Ureter (tissue), 1 donor: ENCODE data around the gene ZBTB16. TPM values are rescaled to one million over a fixed set of nuclear protein-coding genes. Genes with fewer than 3 reads are reported as not detected.

Experiments
- DNase-seq: peaks from one replicate; pipeline ENCODE4 v3.0.0-alpha.2; 2020; ENCODE audit warnings: low spot score
- total RNA-seq: library from RNA; stranded (reverse); gene quantifications from one replicate; pipeline ENCODE4 v1.2.4, GENCODE V29; 2023
- donor health status: DM: yes; HTN: yes; CAD: no.

ZBTB16 gene
- total RNA-seq, 1 donor from 2014 or later = 166 TPM

DNA sequence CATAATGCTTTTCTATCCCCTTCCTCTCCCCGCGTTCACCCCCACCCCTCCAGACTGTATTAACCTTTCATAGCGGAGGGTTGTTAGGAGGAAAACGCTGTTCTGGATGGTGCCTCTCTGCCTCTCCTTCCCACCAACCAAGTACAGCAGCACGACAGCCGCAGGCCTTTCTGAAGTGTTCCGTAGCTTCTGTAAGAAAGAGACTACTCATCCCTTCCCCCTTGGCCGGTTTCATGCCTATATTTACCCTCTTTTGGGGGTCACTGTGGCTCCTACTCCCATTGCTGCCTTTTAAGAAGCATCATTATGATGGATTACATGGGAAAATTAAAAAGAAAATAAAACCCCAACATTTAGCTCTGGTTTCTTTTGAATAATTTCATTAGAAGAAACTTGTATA, 46.5 kb downstream of the ZBTB16 start:
- no peak for DNase-seq

DNA sequence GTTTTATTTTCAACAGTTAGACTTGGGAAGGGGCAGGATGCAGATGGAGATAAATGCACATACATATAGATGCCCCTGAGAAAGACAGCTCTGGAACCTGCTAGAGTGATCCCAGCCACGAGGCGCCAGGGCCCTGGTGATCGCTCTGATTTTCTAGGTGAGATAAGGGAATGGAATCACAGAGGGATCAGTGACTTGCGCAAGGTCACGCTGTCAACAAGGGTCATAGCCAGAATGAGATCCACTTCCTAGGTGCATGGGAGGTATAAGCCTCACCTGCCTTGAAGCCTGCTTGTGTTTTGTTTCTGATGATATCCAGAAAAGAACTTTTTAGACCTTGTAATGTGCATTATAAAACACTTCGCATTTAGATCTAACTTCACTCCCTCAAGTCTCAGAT, 47.5 kb downstream of the ZBTB16 start:
- DNase-seq = no peak

DNA sequence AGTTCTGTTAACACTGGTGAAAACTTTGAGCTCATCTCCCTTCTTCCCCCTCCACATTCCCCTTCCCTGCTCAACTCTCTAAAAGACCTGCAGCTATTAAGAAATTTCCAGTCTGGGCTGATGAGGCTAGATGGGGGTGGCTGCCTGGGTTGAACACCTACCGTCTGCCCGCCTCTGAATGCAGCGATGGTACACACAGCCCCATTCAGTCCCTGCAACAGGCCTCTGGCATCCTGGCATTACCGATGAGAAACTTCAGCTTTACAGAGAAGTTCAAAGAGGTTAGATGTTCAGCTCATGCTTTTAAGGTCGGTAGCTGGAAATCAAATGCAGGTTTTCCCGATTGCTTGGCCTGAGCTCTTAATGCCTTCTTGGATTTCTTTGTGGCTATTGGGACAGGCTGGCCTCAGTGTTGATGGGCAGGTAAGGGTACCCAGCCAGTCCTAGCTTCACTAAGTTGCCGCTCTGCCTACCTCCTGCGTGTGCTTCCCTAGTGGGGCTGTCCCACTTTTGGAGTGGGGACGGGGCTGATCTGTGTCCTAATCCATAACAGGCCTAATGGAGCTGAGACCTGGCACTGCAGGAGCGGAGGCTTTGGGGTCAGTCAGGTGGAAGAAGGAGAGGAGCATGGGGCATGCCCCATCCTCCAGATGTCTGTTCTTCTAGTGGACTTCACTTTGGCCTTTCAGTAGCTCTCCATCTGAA, 49.1 kb downstream of the ZBTB16 start:
- no peak for DNase-seq

DNA sequence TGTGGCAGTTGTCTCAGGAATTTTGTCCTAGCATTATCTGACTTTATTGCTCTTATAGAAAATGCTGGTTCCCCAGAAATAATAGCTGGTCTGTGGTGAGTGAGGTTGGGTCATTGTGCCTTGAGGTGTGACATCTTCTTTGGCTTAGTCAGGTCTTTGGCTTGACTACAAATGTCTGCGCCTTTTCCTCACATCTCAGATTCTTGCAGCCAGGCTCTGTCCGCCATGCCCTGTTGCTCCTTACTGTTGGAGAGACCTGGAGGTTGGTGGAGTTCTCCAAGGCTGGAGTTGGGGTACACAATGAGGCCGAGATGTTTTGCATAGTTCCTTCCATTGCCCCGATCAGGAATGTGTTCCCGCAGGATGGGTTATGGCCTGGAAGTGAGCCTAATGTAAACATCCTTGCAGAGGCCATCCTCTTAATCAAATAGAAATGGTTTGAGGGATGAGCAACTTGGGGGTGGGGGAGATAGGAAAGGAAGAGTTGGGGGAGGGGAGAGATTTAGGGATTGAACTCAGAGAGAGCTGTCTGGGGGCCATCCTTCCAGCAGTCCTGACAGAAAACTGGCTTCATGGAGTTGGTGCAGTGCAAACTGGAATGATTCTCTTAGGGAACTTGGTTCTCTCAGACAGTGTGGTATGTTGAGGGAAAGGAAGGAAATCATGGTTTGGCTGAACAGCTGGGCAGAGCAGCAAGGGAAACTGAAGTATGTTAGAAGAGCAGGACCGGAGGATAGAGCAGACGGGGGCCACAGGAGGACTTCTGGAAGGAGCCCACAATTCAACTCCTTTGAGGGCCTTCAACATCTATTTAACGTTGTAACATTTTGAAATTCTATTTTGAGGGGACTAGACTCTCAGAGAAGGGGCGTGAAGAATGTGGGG, 49.9 kb downstream of the ZBTB16 start:
- no peak for DNase-seq

DNA sequence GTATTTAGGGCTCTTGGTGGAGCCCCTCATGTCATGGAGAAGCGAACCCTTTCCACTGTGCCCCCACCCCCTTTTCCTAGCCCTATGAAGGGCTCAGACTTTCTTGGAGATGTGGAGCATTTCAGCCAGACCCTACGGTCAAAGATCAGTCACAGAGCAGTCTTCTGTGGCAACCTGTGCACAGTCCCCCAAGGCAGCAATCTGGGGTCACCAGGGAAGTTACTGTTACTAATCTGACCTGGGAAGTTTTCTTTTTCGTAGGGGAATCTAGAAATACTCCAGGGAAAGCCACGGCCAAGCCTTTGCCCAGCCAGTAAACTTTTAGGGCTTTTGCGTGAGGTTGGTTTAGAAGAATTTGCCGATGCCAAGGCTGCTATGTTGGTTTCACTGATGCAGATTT, 50.6 kb downstream of the ZBTB16 start:
- no peak for DNase-seq

DNA sequence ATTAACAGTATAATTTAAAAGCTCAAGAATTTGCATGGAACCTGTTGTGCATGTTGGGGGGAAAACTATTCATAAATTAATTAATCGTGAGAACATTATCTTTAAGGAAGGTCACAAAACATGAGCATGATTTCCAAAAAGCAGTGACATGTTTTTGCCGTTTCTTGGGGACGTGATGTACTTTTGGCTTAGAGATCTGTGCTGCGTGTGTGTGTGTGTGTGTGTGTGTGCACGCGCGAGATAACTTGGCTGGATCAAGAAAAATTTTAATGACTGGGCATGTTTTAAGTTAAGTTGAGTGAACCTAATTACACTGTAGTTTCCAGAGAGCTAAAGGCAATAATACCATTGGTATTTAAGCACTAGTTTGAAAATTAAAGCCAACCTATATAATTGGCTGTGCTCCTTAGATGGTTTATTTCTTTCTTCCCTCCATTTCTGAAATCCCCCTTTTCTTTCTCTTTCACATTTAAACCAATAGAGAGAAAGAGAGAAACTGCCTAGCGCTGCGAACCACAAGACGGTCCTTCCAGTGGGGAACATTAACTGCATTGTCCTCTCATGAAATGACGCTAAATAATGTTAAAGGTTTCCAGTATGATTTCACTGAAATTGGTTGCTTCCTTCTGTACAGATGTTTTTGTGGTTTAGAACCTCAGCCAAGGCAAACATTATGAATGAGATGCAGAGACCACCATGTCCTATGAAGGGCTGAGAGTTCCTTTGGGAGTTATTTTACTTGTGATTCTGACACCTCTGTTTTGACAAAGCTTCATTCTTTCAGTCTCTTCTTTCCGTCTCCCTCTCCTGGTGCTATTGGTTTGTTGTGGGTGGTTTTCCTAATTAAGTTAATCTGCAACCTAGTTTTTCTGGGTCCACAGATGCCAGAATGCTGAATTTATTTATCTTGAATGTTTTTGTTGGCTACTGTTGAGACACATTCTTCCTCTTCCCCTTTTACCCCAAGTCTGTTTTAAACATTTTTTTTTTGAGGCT, 51.7 kb downstream of the ZBTB16 start:
- DNase-seq = no peak

DNA sequence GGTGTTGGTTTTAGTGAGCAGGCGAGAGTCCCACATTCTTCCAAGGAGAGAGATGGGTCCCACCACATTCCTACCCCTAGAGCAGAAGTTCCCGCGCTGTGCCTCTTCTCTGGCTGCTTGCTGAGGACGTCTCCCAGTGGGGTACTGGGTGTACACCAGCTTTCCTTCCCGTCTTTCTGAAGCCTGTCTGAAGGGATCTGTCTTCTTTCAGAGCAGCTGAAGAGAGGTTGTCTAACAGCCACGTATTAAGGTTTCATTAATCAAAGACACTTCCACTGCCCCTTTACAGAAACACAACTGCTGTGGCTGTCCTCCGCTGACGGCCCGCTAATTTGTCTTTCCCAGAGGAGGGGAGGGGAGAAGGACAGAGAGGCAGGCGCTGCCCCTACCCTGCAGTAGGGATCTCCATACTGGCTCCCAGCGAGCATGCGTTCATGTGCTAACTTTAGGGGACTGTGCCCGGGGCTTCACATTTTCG, 56.0 kb downstream of the ZBTB16 start:
- no peak for DNase-seq

DNA sequence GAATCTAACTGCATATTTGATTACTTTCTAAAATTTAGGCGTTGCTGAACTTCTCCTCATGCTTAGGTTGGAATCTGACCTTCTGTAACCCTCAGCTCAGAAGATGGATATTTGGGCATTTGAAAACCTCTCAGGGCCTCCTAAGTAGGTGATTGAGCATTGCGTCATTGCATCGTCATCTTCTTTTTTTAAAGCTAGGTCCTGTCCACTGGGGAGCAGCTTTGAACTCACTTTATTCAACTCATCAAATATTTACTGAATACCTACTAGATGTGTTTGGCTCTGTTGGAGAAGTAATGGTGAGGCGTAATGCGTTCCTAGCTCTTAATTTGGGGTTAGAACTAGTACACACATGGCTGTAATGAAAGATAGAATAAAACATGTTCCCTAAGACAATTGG, 56.8 kb downstream of the ZBTB16 start:
- DNase-seq = no peak

DNA sequence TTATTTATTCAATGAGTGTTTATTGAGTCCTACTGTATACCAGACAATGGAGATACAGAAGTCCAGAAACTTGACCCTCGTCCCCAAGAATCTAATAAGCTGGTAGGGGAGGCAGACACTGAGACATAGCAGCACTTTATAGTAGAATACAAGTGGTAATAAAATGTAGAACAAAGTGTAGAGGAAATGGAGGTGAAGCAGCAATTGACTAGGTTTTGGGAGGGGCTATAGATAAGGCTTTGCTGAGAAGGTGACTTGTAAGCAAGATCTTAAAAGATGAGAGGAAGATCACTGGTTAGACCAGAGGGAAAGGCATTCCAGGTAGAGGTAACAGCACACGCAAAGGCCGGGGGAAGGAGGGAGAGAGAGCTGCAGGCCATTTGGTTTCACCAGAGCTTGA, 57.3 kb downstream of the ZBTB16 start:
- no peak for DNase-seq

DNA sequence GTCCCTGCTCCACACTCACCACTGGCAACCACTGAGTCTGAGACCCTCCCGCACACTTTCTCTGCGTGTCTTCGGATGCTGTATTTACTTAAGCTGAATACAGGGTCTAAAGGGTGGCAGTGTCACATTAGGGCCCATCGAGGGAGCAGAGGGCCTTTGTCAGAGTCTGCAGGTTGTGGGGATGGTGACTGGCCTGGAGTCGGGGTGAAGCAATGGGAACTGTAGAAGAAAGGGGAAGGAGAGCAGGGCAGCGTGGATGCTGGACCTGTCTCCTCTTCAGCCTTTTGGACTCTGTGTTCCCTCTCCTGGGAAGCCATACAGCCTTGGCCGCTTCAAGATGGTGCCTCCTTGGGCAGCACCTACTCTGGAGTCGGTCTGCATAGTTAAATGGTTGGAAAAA, 61.1 kb downstream of the ZBTB16 start:
- no peak for DNase-seq

DNA sequence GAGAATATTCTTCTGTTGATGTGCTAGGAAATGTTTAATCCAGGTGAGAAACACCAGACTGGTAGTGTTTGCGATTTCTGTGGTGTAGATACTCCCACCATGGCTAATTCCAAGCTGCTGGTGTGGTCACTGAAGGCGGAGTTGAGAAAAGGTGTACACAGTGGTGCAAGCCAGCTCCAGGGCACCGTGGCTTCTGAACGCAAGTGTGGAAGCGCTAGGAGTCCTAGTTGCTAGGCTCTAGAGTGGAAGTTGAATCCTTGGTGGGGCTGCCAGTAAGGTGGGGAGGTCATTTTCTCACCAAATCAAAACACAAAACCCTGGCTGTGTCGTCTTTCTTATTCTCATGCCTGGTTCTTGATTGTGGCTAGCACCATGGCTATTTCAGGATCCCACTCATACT, 61.6 kb downstream of the ZBTB16 start:
- no peak for DNase-seq

DNA sequence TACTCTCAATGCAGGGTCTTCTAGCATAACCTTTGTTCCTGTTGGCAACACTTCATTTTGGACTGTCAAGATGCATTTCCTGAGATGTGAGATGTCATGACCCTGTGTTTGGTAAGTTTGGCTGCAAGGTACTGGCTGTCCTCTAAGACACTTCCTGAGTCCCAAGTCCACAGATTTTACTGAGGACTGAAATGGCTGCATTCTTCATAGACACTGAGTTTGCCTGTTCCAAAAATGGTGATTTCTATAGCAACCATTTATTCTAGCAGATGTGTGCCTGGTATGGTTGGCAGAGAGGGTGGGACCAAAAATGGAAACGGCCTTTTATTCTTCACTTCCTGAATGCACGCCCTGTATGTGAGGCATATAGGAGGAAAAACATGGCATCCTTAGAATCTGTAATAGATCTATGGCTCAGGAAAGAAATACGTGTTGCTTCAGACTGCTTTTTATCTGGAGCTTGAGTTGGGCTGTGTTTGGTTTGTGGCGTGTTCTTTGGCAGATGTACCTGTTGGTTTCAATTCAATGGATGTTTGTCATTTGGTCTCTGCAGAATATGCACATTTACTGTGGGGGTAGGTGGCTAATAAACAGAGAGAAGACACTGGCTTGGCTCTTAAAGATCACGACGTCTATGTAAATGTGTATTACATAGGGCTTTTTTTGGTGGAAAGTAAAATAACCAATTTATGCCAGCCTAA, 62.4 kb downstream of the ZBTB16 start:
- DNase-seq = no peak

DNA sequence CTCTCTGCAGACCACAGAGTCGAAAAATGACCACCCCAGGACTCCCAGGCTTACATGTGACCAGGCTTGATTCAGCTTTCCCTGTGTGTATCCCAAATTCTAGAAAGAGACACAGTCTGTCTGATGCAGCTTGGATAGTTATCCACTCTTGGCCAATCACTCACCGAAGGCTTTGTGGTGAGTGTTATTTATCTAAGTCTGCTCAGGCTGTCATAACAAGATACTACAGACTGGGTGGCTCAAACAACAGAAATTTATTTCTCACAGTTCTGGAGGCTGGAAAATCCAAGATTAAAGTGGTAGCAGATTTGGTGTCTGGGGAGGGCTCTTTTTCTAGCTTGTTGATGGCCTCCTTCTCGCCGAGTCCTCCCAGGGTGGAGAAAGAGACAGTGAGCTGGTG, 63.2 kb downstream of the ZBTB16 start:
- no peak for DNase-seq

DNA sequence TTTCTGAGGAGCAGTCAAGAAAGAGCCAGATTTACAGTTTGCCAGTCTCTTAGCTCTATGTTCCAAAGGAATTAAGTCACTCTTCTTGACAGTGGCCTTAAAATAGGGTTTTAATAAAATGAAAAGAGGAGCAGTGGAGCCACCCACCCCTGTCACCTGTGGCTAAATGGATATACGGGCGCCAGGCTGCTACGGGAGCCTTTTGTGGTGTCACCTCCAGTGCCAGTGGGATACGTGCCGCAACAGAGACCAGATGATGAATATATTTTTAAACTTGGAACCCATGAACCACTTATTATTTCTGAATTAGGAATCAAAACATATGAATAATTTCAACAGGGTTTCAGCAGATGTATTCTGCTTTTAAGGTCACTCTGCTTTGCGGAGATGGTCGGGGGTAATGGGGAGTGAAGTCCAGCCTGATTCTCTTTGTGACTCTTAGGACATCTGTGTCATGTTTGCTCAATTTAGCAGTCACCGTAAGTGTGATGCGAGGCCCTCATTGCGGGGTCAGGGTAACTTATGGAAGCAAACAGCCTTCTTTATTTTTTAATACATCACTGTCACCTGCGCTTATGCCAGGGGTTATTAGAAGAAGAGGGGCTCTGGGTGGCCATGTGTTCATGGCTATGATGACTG, 64.3 kb downstream of the ZBTB16 start:
- DNase-seq = no peak

DNA sequence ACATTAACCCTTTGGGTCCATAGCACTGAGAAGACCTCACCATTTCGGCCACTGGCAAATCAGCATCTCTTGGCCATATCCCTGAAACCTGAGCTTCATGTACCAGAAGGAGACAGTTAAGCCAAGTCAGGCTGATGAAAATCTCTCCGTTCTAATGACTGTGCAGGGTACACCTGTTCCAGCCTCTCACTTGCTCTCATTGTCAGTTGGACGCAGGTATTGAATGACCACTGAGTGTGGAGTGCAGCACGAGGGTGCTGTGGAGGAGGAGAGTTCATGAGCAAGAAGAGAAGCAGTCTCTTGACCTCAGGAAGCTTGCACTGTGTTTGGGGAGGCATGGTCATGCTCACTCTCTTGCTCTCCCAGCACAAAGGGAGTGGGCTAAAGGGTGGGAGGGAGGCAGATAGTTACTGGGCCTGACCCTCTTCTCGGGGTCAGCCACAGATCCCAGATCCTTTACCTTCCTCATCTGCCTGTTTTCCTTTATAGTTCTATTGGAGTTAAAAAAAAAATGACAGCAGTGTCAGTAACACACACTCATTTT, 65.2 kb downstream of the ZBTB16 start:
- no peak for DNase-seq

DNA sequence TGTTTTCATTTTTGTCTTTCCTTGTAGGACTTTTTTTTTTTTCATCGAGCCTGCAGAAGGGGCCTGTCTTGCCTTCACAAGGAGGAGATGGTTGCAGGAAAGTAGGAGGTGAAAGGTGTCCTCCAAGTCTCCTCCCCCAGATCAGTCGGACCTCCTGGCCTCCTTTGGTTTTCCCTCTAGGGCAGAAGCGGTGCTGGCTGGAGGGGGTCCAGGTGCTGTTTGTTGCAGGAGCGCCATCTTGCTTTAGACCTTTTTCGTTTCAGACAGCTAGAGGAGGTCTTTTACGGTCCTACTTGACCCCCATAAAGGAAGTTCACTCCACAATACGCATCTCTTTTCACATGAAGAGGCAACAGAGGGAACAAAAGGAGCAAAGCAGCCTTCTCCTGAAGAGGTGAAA, 66.0 kb downstream of the ZBTB16 start:
- no peak for DNase-seq

DNA sequence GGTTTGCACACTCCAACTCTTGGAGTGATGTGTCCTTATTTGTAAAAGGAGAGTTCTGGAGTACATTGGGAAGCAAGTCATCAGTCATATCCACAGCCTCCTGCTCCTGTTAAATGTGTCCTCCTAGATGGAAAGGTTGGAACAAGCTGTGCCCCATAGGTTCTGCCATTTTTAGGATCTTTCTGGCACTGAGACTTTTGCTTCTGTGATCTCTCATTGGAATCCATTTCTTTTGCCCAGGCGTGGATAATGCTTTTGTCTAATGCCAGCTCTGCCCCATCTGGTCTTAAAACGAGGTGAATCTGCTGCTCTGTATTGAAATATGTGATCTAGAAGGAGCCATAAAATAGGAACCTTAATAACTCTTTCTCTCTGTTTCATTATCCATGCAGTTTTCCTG, 66.4 kb downstream of the ZBTB16 start:
- no peak for DNase-seq

DNA sequence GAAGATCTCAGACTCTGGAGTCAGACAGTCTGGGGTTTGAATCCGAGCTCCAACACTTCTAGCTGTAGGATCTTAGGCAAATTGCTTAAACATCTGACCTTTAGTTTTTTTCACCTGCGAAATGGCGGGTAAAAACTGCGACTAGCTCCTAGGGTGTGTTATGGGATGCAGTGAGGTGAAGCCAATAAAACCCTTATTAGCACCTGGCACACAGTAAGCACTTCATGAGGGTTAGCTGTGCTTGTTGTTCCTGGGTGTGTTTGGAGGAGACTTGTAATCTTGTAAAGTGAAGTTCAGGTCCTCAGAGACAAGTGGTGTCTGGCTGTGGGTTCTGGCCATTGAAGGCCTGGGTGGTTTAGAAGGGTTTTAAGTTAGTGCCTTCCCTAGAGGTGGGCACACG, 68.9 kb downstream of the ZBTB16 start:
- DNase-seq = no peak

DNA sequence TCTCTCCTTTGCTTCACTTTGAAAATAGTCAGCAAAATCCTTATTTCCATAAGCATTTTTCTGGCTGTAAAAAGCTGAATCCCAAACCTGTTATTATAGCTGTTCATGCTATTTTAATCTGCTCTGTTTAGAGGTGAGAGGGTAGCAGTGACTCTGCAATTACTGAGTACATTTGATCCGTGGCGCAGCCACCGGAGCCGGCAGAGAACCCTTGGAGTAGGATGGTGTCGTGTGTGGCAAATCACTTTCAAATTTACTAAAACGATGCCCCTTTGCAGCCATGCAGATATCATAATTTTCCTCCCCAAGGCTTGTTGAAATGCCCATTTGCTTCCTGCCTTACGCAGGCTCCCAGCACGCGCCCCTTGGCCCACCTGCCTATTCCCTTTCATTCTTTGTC, 69.6 kb downstream of the ZBTB16 start:
- DNase-seq = no peak

DNA sequence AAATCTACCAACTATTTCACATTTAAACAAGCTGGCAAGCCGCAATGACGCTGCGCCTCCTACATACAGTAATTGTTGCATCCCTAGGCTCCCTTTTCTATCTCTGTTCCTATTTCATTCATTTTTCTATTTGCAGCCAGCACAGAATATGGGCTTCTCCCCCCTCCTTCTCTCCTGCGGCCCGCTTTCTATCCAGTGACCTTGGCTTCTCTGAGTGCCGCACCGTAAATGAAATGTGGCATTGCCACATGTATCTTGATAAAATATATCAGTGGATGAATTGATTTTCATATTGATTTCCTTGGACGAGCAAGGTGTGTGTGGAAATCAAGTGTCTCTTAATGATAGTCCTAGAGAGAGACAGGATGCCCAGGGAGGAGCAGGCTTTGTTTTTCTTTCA, 70.2 kb downstream of the ZBTB16 start:
- no peak for DNase-seq
